Stomach smooth muscle (tissue), 2 donors: ENCODE measurements around the gene CCDC195.

Experiments
- H3K27ac ChIP-seq: one replicate; pipeline ENCODE4 v1.7.0; 2013; ENCODE audit warnings: mild to moderate bottlenecking, low read length, inconsistent platforms
- H3K27me3 ChIP-seq, 2 donors: one replicate each; pipeline ENCODE4 v1.7.0; 2013; ENCODE audit warnings: low read length in 2 of 2; ENCODE audit not compliant: insufficient read depth in 2 of 2, control insufficient read depth in 1 of 2
- H3K36me3 ChIP-seq, 2 donors: one replicate each; pipeline ENCODE4 v1.7.0; 2013; ENCODE audit warnings: low read length in 2 of 2; ENCODE audit not compliant: control insufficient read depth in 2 of 2, insufficient read depth in 2 of 2
- H3K4me1 ChIP-seq: one replicate; pipeline ENCODE4 v1.7.0; 2013; ENCODE audit warnings: low read length; ENCODE audit not compliant: control insufficient read depth, insufficient read depth
- H3K4me3 ChIP-seq, 2 donors: one replicate each; pipeline ENCODE4 v1.7.0; 2013; ENCODE audit warnings: low read length in 2 of 2
- H3K9ac ChIP-seq, 2 donors: one replicate each; pipeline ENCODE4 v1.7.0; 2013; ENCODE audit warnings: low read length in 2 of 2, mild to moderate bottlenecking in 1 of 2
- H3K9me3 ChIP-seq, 2 donors: one replicate each; pipeline ENCODE4 v1.7.0; 2013; ENCODE audit warnings: low read length in 2 of 2; ENCODE audit not compliant: control insufficient read depth in 2 of 2
- donor health status: healthy.
- donor health status: Pancreatic carcinoma.

The CCDC195 gene

GRCh38 chr2:224729435-224729834, 13.3 kb upstream of the CCDC195 start:
- H3K4me3 ChIP-seq, result no peak overlapping the region
- H3K27me3 ChIP-seq, result no peaks in the 10 kb centered on the region
- H3K9me3 ChIP-seq, result peaks cover 2 to 6% of the 10 kb centered on the region in 2 donors
- no peaks in the 10 kb centered on the region for H3K4me1 ChIP-seq
- no peaks in the 10 kb centered on the region for H3K36me3 ChIP-seq
- H3K27ac ChIP-seq, result no peak overlapping the region
- no peak overlapping the region for H3K9ac ChIP-seq

GRCh38 chr2:224724331-224724730, 8.2 kb upstream of the CCDC195 start:
- H3K4me1 ChIP-seq, result no peaks in the 10 kb centered on the region
- H3K27ac ChIP-seq, result no peak overlapping the region
- H3K9me3 ChIP-seq, result peaks cover 0 to 6% of the 10 kb centered on the region in 2 donors
- no peaks in the 10 kb centered on the region for H3K27me3 ChIP-seq
- H3K9ac ChIP-seq, result no peak overlapping the region
- no peaks in the 10 kb centered on the region for H3K36me3 ChIP-seq
- H3K4me3 ChIP-seq, result no peak overlapping the region

GRCh38 chr2:224723586-224724217, 7.5 kb upstream of the CCDC195 start:
- no peak overlapping the region for H3K4me3 ChIP-seq
- H3K36me3 ChIP-seq, result no peaks in the 10 kb centered on the region
- no peak overlapping the region for H3K9ac ChIP-seq
- H3K9me3 ChIP-seq, result peaks cover 0 to 6% of the 10 kb centered on the region in 2 donors
- no peaks in the 10 kb centered on the region for H3K27me3 ChIP-seq
- no peaks in the 10 kb centered on the region for H3K4me1 ChIP-seq
- H3K27ac ChIP-seq, result no peak overlapping the region

DNA sequence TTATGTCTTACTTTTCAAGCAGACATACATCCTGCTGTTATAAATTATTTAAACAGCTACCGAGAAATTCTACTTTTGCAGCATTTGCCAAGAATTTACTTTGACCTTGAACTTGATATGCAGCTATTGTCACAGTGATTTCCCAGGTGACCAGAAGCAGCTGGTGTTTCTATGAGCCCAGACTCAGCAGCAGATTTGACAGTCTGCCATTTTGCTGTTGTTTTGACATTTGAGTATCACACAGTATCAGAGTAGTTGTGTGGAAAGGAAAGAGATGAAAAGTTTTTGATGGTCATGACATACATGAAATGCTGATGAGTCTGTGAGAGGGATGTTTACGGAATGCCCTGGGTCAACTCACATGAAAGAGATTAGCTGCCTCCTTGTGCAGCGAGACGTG, 6.6 kb upstream of the CCDC195 start:
- H3K27me3 ChIP-seq, result no peaks in the 10 kb centered on the region
- no peak overlapping the region for H3K27ac ChIP-seq
- peaks cover 0 to 3% of the 10 kb centered on the region in 2 donors for H3K9me3 ChIP-seq

GRCh38 chr2:224722250-224722649, 6.1 kb upstream of the CCDC195 start:
- Histone ChIP-seq H3K27ac (no peak overlapping the region), H3K4me3 (no peak overlapping the region), H3K27me3 (no peaks in the 10 kb centered on the region), H3K36me3 (no peaks in the 10 kb centered on the region), H3K9me3 (peaks cover 0 to 3% of the 10 kb centered on the region in 2 donors), H3K4me1 (no peaks in the 10 kb centered on the region), H3K9ac (no peak overlapping the region)

More for the DNA sequence above, 6.6 kb upstream of the CCDC195 start:
- Histone ChIP-seq H3K4me3 (no peak overlapping the region), H3K4me1 (no peaks in the 10 kb centered on the region), H3K9ac (no peak overlapping the region), H3K36me3 (no peaks in the 10 kb centered on the region)

DNA sequence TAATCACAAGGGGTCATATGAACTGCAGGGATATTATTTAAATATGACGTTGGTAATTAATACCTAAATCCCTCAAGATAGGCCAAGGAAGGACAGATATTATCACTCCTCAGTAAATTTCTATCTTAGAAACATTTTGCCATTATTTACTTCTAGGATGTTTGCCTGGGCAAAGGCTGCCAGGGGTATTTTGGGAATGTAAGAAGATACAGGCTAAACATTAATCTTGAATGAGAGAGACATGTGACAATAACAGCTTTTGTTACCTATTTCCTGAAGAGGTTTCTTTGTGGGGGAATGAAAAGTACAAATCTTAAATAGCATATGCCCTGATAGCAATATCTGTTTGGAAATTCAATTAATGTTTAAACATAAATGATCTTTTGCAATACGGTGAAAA, 756 bp upstream of the CCDC195 start:
- no peak overlapping the region for H3K9ac ChIP-seq
- H3K4me1 ChIP-seq, result no peaks in the 10 kb centered on the region
- H3K9me3 ChIP-seq, result no peaks in the 10 kb centered on the region
- no peak overlapping the region for H3K27ac ChIP-seq
- H3K4me3 ChIP-seq, result no peak overlapping the region
- H3K27me3 ChIP-seq, result no peaks in the 10 kb centered on the region
- H3K36me3 ChIP-seq, result no peaks in the 10 kb centered on the region

DNA sequence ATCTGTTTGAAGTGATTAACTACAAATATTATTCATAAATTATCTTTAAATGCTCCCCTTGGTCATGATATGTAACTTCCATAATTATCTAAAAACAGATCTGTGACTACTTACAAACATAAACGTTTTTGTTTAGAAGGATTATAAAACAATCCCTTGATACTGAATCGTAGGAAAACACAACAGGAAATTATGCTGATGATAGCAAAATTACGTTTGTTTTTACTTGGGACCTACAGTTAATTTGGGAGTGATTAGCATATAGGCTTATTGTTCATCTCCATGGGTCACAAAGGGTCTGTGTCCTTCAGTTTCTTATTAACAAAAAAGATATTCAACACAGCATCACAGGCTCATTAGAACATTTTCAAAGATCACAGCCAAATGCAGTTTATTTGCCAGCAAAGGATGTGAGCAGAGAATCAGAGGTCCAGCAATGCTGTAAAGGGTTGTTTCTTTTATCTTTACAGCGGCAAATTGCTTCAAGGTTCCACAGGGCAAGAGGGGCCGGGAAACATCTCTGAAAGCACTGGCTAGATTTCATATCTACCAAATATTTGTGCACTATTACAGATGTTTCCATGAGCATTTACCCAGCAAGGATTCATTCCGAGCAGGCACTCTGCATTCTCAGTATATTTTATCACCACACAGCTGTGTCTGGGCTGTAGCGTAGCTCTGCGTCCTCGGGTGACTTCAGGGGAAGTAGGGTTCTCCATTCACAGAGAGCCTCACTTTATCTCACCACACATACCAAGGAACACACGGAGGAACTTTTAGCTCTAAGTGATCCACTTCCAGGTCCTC, 4.1 kb downstream of the CCDC195 start:
- H3K36me3 ChIP-seq, result no peaks in the 10 kb centered on the region
- no peaks in the 10 kb centered on the region for H3K4me1 ChIP-seq
- H3K4me3 ChIP-seq, result no peak overlapping the region
- no peak overlapping the region for H3K9ac ChIP-seq
- H3K27ac ChIP-seq, result no peak overlapping the region
- no peaks in the 10 kb centered on the region for H3K9me3 ChIP-seq
- no peaks in the 10 kb centered on the region for H3K27me3 ChIP-seq

DNA sequence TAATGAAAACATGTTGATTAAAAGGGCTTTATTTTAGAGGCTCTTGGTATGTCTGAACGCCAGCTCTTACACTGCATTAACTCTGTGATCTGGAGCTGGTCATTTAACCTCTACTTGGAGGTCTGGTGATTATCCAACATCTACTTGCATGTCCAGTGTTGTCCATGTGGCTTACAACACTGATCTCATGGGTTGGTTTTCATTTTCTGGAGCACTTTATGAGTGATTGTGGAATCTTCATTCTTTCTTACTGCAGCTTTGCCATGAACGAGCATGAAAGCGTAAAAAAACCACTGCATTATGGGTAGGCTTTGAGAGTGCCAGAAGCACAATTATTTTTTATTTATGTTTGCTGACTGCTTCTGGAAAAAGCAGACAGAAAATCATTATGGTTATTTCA, 4.8 kb downstream of the CCDC195 start:
- H3K36me3 ChIP-seq, result no peaks in the 10 kb centered on the region
- no peaks in the 10 kb centered on the region for H3K4me1 ChIP-seq
- H3K27ac ChIP-seq, result no peak overlapping the region
- no peak overlapping the region for H3K9ac ChIP-seq
- H3K27me3 ChIP-seq, result no peaks in the 10 kb centered on the region
- no peaks in the 10 kb centered on the region for H3K9me3 ChIP-seq
- no peak overlapping the region for H3K4me3 ChIP-seq

- Histone ChIP-seq H3K4me1 (no peaks in the 10 kb centered on the region), H3K36me3 (no peaks in the 10 kb centered on the region), H3K27me3 (no peaks in the 10 kb centered on the region), H3K9ac (no peak overlapping the region), H3K9me3 (no peaks in the 10 kb centered on the region), H3K4me3 (no peak overlapping the region), H3K27ac (no peak overlapping the region)
Measured at GRCh38 chr2:224709301-224709700, 6.9 kb downstream of the CCDC195 start.

GRCh38 chr2:224694502-224694901, 21.7 kb downstream of the CCDC195 start:
- no peaks in the 10 kb centered on the region for H3K27me3 ChIP-seq
- H3K9me3 ChIP-seq, result no peaks in the 10 kb centered on the region
- no peak overlapping the region for H3K27ac ChIP-seq
- no peaks in the 10 kb centered on the region for H3K36me3 ChIP-seq
- H3K4me3 ChIP-seq, result no peak overlapping the region
- no peak overlapping the region for H3K9ac ChIP-seq
- H3K4me1 ChIP-seq, result no peaks in the 10 kb centered on the region

DNA sequence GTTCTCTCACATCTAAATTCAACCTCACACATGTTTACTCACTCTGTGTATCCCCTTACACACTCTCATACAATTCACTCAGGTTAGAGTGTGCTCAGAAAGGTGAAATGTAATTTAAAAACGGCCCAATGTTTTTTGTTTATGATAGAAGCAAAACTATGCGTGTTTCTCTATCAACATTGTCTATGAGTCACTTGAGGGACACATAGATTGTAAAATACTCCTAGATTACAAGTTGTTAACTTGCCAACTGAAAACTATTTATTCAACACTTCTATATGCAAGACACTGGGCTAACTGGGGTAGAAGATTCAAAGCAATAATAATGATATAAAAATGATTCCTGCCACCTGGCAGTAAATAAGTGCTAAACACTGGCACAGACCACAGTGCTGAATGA, 24.6 kb downstream of the CCDC195 start:
- Histone ChIP-seq H3K9me3 (no peaks in the 10 kb centered on the region), H3K36me3 (no peaks in the 10 kb centered on the region), H3K4me1 (no peaks in the 10 kb centered on the region), H3K9ac (no peak overlapping the region), H3K27ac (no peak overlapping the region), H3K4me3 (no peak overlapping the region), H3K27me3 (no peaks in the 10 kb centered on the region)
